T-helper 2 cell (primary cell): ENCODE results near the gene PSMB4.
"Not testable (repeated sequence)": the region's sequence is repeated elsewhere in the genome, so short reads cannot be mapped to it uniquely, and the experiment has no call there.

Source experiments
- DNase-seq, 5 experiments: peaks; one replicate each; pipeline versions ENCODE4 v3.0.0 to v3.0.0-alpha.2; 2012 to 2022
- total RNA-seq, 2 donors: gene quantifications; one replicate each; lab custom pipeline; 2026; lab: John Stamatoyannopoulos, UW

The PSMB4 gene
- total RNA-seq: 191 to 201 reads per million in 2 donors

DNA sequence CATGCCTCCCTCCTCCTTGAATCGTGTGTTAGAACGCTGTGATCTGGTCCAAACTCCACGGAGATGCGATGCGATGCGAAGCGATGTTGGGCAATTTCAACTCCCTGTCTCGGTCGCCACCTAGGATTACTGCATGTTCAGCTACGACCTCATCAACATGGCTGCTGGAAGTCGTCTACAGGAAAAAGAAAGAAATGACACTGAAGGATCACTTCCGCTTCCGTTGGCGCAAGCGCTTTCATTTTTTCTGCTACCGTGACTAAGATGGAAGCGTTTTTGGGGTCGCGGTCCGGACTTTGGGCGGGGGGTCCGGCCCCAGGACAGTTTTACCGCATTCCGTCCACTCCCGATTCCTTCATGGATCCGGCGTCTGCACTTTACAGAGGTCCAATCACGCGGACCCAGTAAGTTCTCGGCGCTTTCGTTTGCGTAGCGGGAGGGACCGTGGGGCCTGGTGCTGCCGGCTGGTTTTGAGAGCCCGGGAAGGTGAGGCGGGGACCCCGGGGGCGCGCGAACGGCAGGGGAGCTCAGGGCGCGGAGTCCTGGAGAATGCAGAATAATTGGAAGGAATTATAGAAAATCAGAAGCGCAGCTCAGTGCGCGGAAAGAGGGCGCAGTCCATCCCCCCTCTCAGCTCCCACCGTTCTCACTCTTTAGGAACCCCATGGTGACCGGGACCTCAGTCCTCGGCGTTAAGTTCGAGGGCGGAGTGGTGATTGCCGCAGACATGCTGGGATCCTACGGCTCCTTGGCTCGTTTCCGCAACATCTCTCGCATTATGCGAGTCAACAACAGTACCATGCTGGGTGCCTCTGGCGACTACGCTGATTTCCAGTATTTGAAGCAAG, at the start of gene PSMB4:
Gene PSMB4 (plus strand): TSS at position 250 of the 848 bp plus-strand sequence. CDS start 15 bp downstream, at position 265.
- DNase-seq: peak; percentile 39 to 95 (median 77)

- DNase-seq: not testable (repeated sequence)
Measured at GRCh38 chr1:151350323-151350722, 49.0 kb upstream of the PSMB4 start.

DNA sequence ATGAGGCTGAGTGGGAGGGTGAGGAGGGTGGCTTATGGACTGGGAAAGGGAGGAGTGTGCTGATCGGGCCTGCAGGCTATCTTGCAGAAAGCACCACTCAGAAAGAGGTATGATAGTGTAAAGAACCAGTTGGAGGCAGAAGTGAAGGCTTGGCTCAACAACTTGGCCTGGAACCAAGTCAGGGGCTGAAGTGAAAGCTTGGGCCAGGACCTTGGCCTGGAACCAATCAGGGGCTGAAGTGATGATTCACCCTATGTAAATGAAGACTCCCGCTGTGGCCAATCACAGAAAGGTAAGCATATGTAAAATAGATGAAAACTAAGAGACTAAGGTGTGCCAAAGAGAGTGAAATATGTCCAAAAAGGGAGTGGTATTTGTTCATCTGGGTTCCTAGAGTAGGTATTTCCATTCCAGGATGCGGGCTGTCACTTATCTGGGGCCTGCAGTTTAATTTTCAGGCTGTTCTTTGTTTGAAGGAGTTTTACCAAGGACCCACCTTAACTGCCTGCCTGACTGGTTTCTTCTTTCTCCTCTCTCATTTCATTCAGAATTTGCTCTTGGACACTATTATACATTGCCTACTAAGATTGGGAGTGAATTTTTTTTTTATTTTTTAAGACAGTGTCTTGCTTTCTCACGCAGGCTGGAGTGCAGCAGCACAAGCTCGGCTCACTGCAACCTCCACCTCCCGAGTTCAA, 47.2 kb upstream of the PSMB4 start:
- no peak for DNase-seq

GRCh38 chr1:151356696-151357095, 42.7 kb upstream of the PSMB4 start:
- DNase-seq: no peak

GRCh38 chr1:151361883-151362282, 37.5 kb upstream of the PSMB4 start:
- no peak for DNase-seq

DNA sequence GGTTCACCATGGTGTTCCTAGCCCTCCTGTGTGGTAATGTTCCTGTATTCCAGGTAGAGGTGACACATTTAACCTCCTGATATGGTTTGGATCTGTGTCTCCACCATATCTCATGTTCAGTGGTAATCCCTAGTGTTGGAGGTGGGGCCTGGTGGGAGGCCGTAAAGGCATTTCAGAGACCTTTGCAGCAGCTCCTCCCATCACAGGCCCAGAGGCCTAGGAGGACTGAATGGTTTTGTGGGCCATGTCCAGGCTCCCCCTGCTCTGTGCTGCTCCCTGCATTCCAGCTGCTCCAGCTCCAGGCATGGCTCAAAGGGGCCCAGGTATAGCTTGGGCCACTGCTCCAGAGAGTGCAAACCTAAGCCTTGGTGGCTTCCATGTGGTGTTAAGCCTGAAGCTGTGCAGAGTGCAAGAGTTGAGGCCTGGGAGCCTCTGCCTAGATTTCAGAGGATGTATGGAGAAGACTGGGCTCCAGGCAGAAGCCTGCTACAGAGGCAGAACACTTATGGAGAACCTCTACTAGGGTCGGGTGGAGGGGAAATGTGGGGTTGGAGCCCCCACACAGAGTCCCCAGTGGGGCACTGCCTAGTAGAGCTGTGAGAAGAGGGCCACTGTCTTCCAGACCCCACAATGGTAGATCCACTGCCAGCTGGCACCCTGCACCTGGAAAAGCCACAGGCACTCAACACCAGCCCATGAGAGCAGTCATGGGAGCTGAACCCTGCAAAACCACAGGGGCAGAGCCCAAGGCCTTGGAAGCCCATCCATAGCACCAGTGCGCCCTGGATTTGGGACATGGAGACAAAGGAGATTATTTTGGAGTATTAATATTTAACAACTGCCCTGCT, 36.8 kb upstream of the PSMB4 start:
- no peak for DNase-seq

GRCh38 chr1:151364996-151365395, 34.4 kb upstream of the PSMB4 start:
- DNase-seq: no peak

- DNase-seq: no peak
Measured at GRCh38 chr1:151367658-151368392, 31.5 kb upstream of the PSMB4 start.

DNA sequence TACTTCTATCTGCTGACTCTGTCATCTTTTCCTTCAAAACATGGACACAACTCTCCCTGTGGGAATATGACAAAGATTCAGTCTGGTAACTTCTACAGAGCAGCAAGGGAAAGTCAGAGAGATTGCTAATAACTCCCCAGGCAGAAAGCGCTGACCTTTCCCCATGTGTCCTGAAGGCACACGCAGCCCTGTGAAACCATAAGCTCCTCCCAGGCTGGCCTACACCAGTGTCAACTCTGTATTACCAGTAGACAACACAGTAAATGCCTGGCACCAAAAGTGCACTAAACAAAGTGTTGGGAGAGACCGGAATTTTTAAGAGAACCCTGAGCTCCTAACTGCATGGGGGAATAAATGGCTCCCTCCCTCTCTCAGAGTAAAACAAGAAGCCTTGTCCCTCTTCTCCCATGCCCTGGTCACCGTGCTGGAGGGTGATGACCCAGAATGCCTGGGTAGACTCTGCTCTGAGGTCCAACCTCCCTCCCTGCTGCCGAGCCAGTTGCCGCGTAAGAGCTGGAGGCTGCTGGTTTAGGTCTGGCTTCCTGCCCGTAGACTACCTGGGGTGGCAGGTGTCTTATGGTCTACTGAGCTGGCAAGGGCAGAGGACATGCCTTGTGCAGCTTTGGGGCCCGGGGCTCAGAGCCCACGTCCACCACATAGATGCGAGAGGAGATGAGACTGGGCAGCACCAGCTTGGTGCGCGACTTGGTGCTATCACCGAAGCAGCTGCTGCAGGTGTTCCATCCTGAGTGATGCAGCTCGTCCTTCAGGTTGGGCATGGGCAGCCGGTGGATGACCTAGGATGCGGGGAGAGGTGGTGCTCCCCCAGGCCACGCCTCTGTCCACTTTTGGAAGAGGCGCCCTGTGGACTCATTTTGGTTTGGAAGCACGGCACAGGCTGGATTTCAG, 30.7 kb upstream of the PSMB4 start:
- DNase-seq: no peak

GRCh38 chr1:151369302-151369610, 30.1 kb upstream of the PSMB4 start:
- DNase-seq: no peak

DNA sequence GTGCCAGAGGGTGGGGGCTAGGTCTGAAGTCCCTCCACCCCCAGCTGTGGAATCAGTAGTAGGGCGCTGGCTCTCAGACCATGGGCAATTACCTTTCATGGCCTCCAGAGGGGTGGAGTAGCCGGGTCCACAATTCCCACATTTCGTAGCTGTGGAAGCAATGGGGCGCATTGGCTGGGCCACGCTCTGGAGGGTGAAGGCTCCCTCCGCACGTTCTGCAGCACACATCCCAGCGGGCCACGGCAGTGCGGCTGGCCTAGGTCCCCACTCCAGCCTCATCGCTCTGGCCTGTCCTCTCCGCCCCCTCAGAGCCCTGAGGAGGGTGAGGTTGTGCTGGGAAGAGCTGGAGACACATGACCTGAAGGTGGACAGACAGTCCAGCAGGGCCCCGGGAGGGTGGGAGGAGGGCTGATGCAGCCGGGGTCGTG, 29.7 kb upstream of the PSMB4 start:
- no peak for DNase-seq

- DNase-seq: no peak
Measured at GRCh38 chr1:151370211-151370911, 29.0 kb upstream of the PSMB4 start.

DNA sequence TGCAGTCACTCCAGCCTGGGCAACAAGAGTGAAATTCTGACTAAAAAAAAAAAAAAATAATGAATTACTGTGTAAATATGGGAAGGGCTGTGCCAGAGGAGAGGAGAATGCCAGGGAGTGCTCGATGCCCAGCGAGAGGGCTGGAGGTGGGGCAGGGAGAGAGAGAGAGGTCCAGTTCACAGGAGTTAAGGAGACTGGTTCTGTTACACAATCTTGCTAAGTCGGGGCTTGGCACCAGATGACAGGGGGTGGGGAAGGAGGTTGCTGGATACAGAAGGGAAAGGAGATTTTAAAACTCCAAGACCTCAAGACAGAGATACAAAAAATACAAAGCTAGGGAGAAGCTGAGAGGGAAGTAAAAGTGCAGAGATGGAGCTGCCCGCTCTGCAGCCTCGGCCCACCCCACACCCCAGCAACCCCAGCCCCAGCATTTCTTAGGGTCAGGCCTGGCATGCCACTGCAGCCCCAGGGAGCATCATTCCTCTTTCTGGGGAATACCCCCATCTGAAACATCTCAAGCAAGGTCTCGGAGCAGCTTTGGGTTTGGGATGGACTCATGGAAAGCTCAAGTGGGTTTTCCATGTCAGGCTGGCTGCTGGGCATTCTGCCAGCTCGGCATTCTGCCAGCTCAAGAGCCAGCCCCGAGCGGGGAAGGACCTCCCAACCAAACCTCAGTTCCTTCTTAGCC, 27.9 kb upstream of the PSMB4 start:
- DNase-seq: no peak

- DNase-seq: no peak
Measured at GRCh38 chr1:151372058-151372934, 27.1 kb upstream of the PSMB4 start, which contains the start of gene SELENBP1. SELENBP1 (minus strand) TSS chr1:151372705; CDS start chr1:151372641, 64 bp downstream.

DNA sequence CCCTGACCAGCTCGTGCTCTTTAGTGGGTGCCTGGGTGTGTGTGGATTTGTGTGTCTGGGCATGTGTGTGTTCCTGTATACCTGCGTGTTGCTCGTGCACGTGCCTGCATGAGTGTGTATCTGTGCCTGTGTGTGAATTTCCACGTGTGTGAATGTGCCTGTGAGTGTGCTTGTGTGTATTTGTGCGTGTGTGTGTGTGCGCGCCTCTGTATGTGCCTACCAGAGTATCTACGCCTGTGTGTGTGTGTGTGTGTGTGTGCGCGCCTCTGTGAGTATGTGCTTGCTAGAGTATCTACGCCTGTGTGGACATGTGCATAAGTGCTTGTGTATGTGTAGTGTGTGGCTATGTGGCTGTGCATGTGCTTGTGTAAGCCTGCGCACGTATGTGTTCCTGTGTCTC, 26.2 kb upstream of the PSMB4 start:
- no peak for DNase-seq

DNA sequence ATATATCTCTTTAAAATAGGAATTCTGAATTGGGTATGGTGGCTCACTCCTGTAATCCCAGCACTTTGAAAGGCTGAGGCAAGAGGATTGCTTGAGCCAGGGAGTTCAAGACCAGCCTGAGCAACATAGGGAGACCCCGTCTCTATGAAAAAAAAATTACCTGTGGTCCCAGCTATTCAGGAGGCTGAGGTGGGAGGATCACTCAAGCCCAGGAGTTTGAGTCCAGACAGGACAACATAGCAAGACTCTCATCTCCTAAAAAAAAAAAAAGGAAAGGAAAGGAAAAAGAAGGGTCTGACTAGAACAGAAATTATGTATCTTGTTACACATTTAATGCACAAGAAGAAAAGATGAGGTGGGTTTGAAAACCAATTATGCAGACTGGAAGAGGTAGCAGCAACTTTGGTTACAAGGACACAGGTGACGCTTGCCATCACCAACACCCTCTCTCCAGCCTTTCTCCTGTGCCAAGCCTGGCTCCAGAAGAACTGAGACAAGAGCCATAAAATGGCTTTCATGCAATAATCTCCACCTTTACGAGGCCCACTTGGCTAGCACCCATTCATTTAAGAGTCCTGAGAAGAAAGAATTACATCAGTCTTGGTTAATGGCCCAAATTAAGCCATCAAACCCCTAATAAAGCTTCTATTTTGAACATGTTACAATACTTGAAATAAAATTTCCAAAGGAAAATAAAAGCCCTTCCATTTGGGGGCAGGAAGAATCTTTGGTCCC, 22.1 kb upstream of the PSMB4 start:
- no peak for DNase-seq

GRCh38 chr1:151384584-151384983, 14.8 kb upstream of the PSMB4 start:
- DNase-seq: no peak

GRCh38 chr1:151386002-151386401, 13.4 kb upstream of the PSMB4 start:
- no peak for DNase-seq
